H9 (cell line): ENCODE measurements around the gene DLG2. TPM values are rescaled to one million over a fixed set of nuclear protein-coding genes. Genes with fewer than 3 reads are reported as not detected.

ENCODE experiments used
- DNase-seq: peaks from one replicate; pipeline ENCODE4 v3.0.0-alpha.2; 2017
- H2AFZ ChIP-seq: one replicate; pipeline ENCODE4 v1.6.1; 2013; ENCODE audit warnings: mild to moderate bottlenecking, low read length, control low read depth, moderate library complexity
- H2AK5ac ChIP-seq: 2 replicates; pipeline ENCODE4 v1.6.1; 2013; ENCODE audit warnings: low read length, control low read depth, mixed read lengths; ENCODE audit not compliant: insufficient read length
- H2BK120ac ChIP-seq: one replicate; pipeline ENCODE4 v1.6.1; 2013; ENCODE audit warnings: low read depth, mild to moderate bottlenecking, low read length, control low read depth, inconsistent platforms; ENCODE audit not compliant: poor library complexity, severe bottlenecking
- H2BK12ac ChIP-seq: 2 replicates; pipeline ENCODE4 v1.6.1; 2013; ENCODE audit warnings: low read length, control low read depth, mixed read lengths, low read depth; ENCODE audit not compliant: insufficient read length
- H2BK15ac ChIP-seq: 2 replicates; pipeline ENCODE4 v1.6.1; 2013; ENCODE audit warnings: low read depth, low read length, control low read depth
- H2BK20ac ChIP-seq: one replicate; pipeline ENCODE4 v1.6.1; 2013; ENCODE audit warnings: low read depth, mild to moderate bottlenecking, low read length, control low read depth, inconsistent platforms; ENCODE audit not compliant: poor library complexity, severe bottlenecking
- H2BK5ac ChIP-seq: 2 replicates; pipeline ENCODE4 v1.6.1; 2013; ENCODE audit warnings: low read length, control low read depth, mixed read lengths; ENCODE audit not compliant: insufficient read length
- H3K14ac ChIP-seq: 2 replicates; pipeline ENCODE4 v1.6.1; 2013; ENCODE audit warnings: low read length, control low read depth; ENCODE audit not compliant: insufficient read depth
- H3K18ac ChIP-seq: 2 replicates; pipeline ENCODE4 v1.6.1; 2013; ENCODE audit warnings: low read depth, mild to moderate bottlenecking, mixed read lengths, low read length, control low read depth; ENCODE audit not compliant: insufficient read length
- H3K23ac ChIP-seq: 2 replicates; pipeline ENCODE4 v1.6.1; 2013; ENCODE audit warnings: low read length, control low read depth, mixed read lengths, low read depth; ENCODE audit not compliant: insufficient read length
- H3K23me2 ChIP-seq: 2 replicates; pipeline ENCODE4 v1.6.1; 2013; ENCODE audit warnings: low read depth, mild to moderate bottlenecking, mixed read lengths, low read length, control low read depth; ENCODE audit not compliant: insufficient read length, poor library complexity, severe bottlenecking
- H3K27ac ChIP-seq: 2 replicates; pipeline ENCODE4 v1.5.1; 2013; ENCODE audit warnings: low read length, control low read depth, mixed read lengths, low read depth; ENCODE audit not compliant: insufficient read length
- H3K27me3 ChIP-seq: 2 replicates; pipeline ENCODE4 v1.6.1; 2013; ENCODE audit warnings: low read length, control low read depth, inconsistent platforms; ENCODE audit not compliant: insufficient read depth
- H3K4ac ChIP-seq: 2 replicates; pipeline ENCODE4 v1.6.1; 2013; ENCODE audit warnings: low read depth, mild to moderate bottlenecking, control low read depth, inconsistent platforms, low read length, moderate library complexity
- H3K4me1 ChIP-seq: 2 replicates; pipeline ENCODE4 v1.6.1; 2013; ENCODE audit warnings: low read length, control low read depth, inconsistent platforms; ENCODE audit not compliant: insufficient read depth
- H3K4me2 ChIP-seq: 2 replicates; pipeline ENCODE4 v1.6.1; 2013; ENCODE audit warnings: low read length, control low read depth, mixed read lengths; ENCODE audit not compliant: insufficient read length, insufficient read depth
- H3K56ac ChIP-seq: 2 replicates; pipeline ENCODE4 v1.6.1; 2013; ENCODE audit warnings: low read depth, mild to moderate bottlenecking, mixed read lengths, low read length, control low read depth; ENCODE audit not compliant: insufficient read length
- H3K79me1 ChIP-seq: 2 replicates; pipeline ENCODE4 v1.6.1; 2013; ENCODE audit warnings: low read depth, mild to moderate bottlenecking, moderate library complexity, low read length, control low read depth, inconsistent platforms; ENCODE audit not compliant: insufficient read depth, poor library complexity, severe bottlenecking
- H3K79me2 ChIP-seq: 2 replicates; pipeline ENCODE4 v1.6.1; 2013; ENCODE audit warnings: low read length, control low read depth, inconsistent platforms; ENCODE audit not compliant: insufficient read depth
- H3K9ac ChIP-seq: 2 replicates; pipeline ENCODE4 v1.6.1; 2013; ENCODE audit warnings: low read length, control low read depth, mixed read lengths; ENCODE audit not compliant: insufficient read length; ENCODE audit errors: extremely low read depth
- H3K9me3 ChIP-seq: one replicate; pipeline ENCODE4 v1.6.1; 2013; ENCODE audit warnings: low read depth, low read length, inconsistent platforms; ENCODE audit not compliant: control insufficient read depth
- H3T11ph ChIP-seq: one replicate; pipeline ENCODE4 v1.6.1; 2013; ENCODE audit warnings: mild to moderate bottlenecking, low read length, control low read depth, inconsistent platforms
- H4K20me1 ChIP-seq: one replicate; pipeline ENCODE4 v1.6.1; 2013; ENCODE audit not compliant: control insufficient read depth, insufficient read length, insufficient read depth
- H4K5ac ChIP-seq: 2 replicates; pipeline ENCODE4 v1.6.1; 2013; ENCODE audit warnings: low read depth, mild to moderate bottlenecking, mixed read lengths, low read length, control low read depth; ENCODE audit not compliant: insufficient read length
- H4K8ac ChIP-seq: replicated peaks from 2 replicates; pipeline ENCODE4 v1.6.1; 2013; ENCODE audit warnings: low read length, control low read depth, mixed read lengths, low read depth; ENCODE audit not compliant: insufficient read length
- H4K91ac ChIP-seq: 2 replicates; pipeline ENCODE4 v1.6.1; 2013; ENCODE audit warnings: low read depth, mild to moderate bottlenecking, moderate library complexity, mixed read lengths, low read length, control low read depth; ENCODE audit not compliant: insufficient read length
- H3K27ac Mint-ChIP-seq, 3 experiments: 2 replicates in 2 of 3; 3 replicates in 1 of 3; pipeline ENCODE4 v1.8.0; 2020 to 2021; ENCODE audit warnings: mixed read lengths in 3 of 3, mild to moderate bottlenecking in 1 of 3, moderate library complexity in 1 of 3
- H3K27me3 Mint-ChIP-seq: 2 replicates; pipeline ENCODE4 v1.8.0; 2021; ENCODE audit warnings: low read depth, mild to moderate bottlenecking, moderate library complexity, mixed read lengths
- H3K36me3 Mint-ChIP-seq, 3 experiments: 2 replicates in 2 of 3; 3 replicates in 1 of 3; pipeline ENCODE4 v1.8.0; 2020 to 2021; ENCODE audit warnings: low read depth in 3 of 3, mixed read lengths in 3 of 3; ENCODE audit not compliant: insufficient read depth in 1 of 3
- H3K4me1 Mint-ChIP-seq, 2 experiments: 2 replicates each; pipeline ENCODE4 v1.8.0; 2020; ENCODE audit warnings: mixed read lengths in 2 of 2
- H3K4me3 Mint-ChIP-seq, 2 experiments: 2 replicates in 1 of 2; 3 replicates in 1 of 2; pipeline ENCODE4 v1.8.0; 2020 to 2021; ENCODE audit warnings: mild to moderate bottlenecking in 2 of 2, mixed read lengths in 2 of 2, moderate library complexity in 1 of 2
- H3K9me3 Mint-ChIP-seq, 2 experiments: 2 replicates in 1 of 2; 3 replicates in 1 of 2; pipeline ENCODE4 v1.8.0; 2020; ENCODE audit warnings: mild to moderate bottlenecking in 2 of 2, mixed read lengths in 2 of 2, moderate library complexity in 1 of 2
- CTCF ChIP-seq: fragments of 200-600 bp; sonication (generic); conservative IDR thresholded peaks from 3 replicates; pipeline ENCODE4 v1.8.0; 2021; ENCODE audit warnings: antibody characterized with exemption, mild to moderate bottlenecking
- WGBS: extraction: QIAGEN DNeasy Blood & Tissue Kit; methylation state at CpG from one replicate; pipeline ENCODE4 v1.1.7; 2013; ENCODE audit warnings: missing lambda C conversion rate, low lambda C conversion rate, mixed read lengths; ENCODE audit not compliant: insufficient read length; ENCODE audit errors: extremely low coverage; 5-methylcytosine and 5-hydroxymethylcytosine counted together
- total RNA-seq: library from RNA; stranded (reverse); gene quantifications from 2 replicates; pipeline ENCODE4 v1.2.1, GENCODE V29; 2021

Gene DLG2
- total RNA-seq, 1 experiment from 2014 or later, result 8.0 TPM

- no peak overlapping the region for H3K4me3 Mint-ChIP-seq
- TF ChIP-seq CTCF, result no peak
- Histone ChIP-seq H3K4ac (no peak overlapping the region), H3K23ac (no peak overlapping the region), H3K56ac (no peak overlapping the region), H2BK15ac (no peak overlapping the region), H3K27ac (no peak overlapping the region), H3K18ac (no peak overlapping the region), H3K27me3 (no peaks in the 10 kb centered on the region), H2AK5ac (no peak overlapping the region), H3K4me1 (no peaks in the 10 kb centered on the region), H3K23me2 (no peaks in the 10 kb centered on the region), H3K4me2 (no peak overlapping the region), H3K79me1 (no peaks in the 10 kb centered on the region), H2BK120ac (no peak overlapping the region), H4K20me1 (no peaks in the 10 kb centered on the region), H2AFZ (no peak overlapping the region), H3T11ph (no peak overlapping the region), H3K14ac (no peak overlapping the region), H2BK20ac (no peak overlapping the region), H4K5ac (no peak overlapping the region), H3K9me3 (no peaks in the 10 kb centered on the region), H3K9ac (no peak overlapping the region), H4K91ac (no peak overlapping the region), H2BK5ac (no peak overlapping the region), H3K79me2 (no peaks in the 10 kb centered on the region), H4K8ac (no peak overlapping the region), H2BK12ac (no peak overlapping the region)
- no peaks in the 10 kb centered on the region for H3K4me1 Mint-ChIP-seq
- peaks cover 2 to 3% of the 10 kb centered on the region in 2 experiments; a peak in 2 of 5 replicates for H3K9me3 Mint-ChIP-seq
- no peak for DNase-seq
- no peaks in the 10 kb centered on the region for H3K27me3 Mint-ChIP-seq
- no peak overlapping the region for H3K27ac Mint-ChIP-seq
- 0 out of 7 replicates have a peak, but pooled peaks cover 0 to 3% (median 0%) of the 10 kb centered on the region in 3 experiments for H3K36me3 Mint-ChIP-seq
- no CpG with 5 or more reads among the region's 2 CpGs for WGBS
These were observed 430.2 kb downstream of the DLG2 start for GRCh38 chr11:85196968-85197367.
